Measurements from ENCODE around the gene ARHGEF9. TPM values are rescaled to one million over a fixed set of nuclear protein-coding genes. Genes with fewer than 3 reads are reported as not detected.

ARHGEF9 gene
- total RNA-seq, 1 donor from 2014 or later, result 37.0 TPM

GRCh38 chrX:63680423-63680822, 104.6 kb downstream of the ARHGEF9 start:
- Mint-ChIP-seq H3K27me3 (no peaks in the 10 kb centered on the region), H3K4me3 (no peak overlapping the region), H3K36me3 (peaks cover 10% of the 10 kb centered on the region), H3K27ac (no peak overlapping the region), H3K9me3 (peaks cover 6% of the 10 kb centered on the region), H3K4me1 (ENCODE audit: unreplicated experiment) (no peaks in the 10 kb centered on the region)
- TF ChIP-seq, protein P1, sequence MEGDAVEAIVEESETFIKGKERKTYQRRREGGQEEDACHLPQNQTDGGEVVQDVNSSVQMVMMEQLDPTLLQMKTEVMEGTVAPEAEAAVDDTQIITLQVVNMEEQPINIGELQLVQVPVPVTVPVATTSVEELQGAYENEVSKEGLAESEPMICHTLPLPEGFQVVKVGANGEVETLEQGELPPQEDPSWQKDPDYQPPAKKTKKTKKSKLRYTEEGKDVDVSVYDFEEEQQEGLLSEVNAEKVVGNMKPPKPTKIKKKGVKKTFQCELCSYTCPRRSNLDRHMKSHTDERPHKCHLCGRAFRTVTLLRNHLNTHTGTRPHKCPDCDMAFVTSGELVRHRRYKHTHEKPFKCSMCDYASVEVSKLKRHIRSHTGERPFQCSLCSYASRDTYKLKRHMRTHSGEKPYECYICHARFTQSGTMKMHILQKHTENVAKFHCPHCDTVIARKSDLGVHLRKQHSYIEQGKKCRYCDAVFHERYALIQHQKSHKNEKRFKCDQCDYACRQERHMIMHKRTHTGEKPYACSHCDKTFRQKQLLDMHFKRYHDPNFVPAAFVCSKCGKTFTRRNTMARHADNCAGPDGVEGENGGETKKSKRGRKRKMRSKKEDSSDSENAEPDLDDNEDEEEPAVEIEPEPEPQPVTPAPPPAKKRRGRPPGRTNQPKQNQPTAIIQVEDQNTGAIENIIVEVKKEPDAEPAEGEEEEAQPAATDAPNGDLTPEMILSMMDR (conservative IDR thresholded peaks at IDR 0.05), result no peak
- no peak for DNase-seq (ENCODE audit: extremely low spot score, unreplicated experiment)

GRCh38 chrX:63679432-63679831, 105.6 kb downstream of the ARHGEF9 start:
- peaks cover 6% of the 10 kb centered on the region for H3K9me3 Mint-ChIP-seq
- no peaks in the 10 kb centered on the region for H3K27me3 Mint-ChIP-seq
- TF ChIP-seq, protein P1 (conservative IDR thresholded peaks at IDR 0.05), result no peak
- no peak overlapping the region for H3K27ac Mint-ChIP-seq
- DNase-seq (ENCODE audit: extremely low spot score, unreplicated experiment), result no peak
- no peak overlapping the region for H3K4me3 Mint-ChIP-seq
- H3K4me1 Mint-ChIP-seq (ENCODE audit: unreplicated experiment), result no peaks in the 10 kb centered on the region
- peaks cover 6% of the 10 kb centered on the region for H3K36me3 Mint-ChIP-seq

DNA sequence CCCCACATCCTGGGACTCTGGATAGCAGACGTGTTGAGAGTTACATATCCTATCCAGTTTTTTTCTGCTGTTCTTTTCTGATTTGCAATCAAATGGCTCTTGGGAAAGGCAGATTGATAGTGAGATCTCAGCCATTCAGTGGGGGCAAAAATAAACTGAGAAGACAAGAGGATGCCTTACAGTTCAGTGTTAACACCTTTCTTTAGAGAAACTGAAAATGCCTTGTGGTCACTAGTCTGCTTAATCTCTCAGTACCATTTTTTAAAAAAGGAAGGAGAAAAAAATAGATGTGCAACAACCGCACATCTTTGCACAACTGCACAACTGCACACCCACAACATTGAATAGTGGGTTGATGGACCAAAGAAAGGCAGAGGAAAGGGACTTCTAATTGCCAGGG, 109.3 kb downstream of the ARHGEF9 start:
- peaks cover 11% of the 10 kb centered on the region for H3K36me3 Mint-ChIP-seq
- H3K4me3 Mint-ChIP-seq, result no peak overlapping the region
- no peak for DNase-seq (ENCODE audit: extremely low spot score, unreplicated experiment)
- TF ChIP-seq, protein P1 (conservative IDR thresholded peaks at IDR 0.05), result no peak
- H3K4me1 Mint-ChIP-seq (ENCODE audit: unreplicated experiment), result no peaks in the 10 kb centered on the region
- H3K27me3 Mint-ChIP-seq, result no peaks in the 10 kb centered on the region
- H3K9me3 Mint-ChIP-seq, result no peaks in the 10 kb centered on the region
- H3K27ac Mint-ChIP-seq, result no peak overlapping the region

GRCh38 chrX:63673896-63674295, 111.1 kb downstream of the ARHGEF9 start:
- Mint-ChIP-seq H3K27me3 (no peaks in the 10 kb centered on the region), H3K4me1 (ENCODE audit: unreplicated experiment) (no peaks in the 10 kb centered on the region), H3K36me3 (peaks cover 11% of the 10 kb centered on the region), H3K4me3 (no peak overlapping the region), H3K27ac (no peak overlapping the region), H3K9me3 (no peaks in the 10 kb centered on the region)
- no peak for DNase-seq (ENCODE audit: extremely low spot score, unreplicated experiment)
- TF ChIP-seq, protein P1 (conservative IDR thresholded peaks at IDR 0.05), result no peak

DNA sequence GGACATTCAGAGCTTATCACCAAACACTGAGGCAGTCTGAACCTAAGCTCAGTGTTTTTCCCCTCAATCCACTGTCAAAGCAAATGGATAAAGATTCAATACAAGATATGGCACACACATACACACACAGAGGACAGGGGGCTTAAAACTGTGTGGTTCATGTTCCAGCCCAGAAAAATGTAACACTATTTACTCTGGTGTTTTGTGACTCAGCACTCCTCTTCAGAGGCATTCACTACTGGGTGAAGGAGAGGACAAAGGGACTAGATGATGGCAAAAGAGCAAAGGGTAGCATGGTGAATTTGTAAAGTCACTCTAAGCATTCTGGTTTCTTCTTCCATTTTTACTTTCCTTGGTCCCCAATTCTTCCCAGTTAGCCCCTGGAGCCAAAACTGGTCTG, 120.3 kb downstream of the ARHGEF9 start:
- no peak overlapping the region for H3K27ac Mint-ChIP-seq
- no peaks in the 10 kb centered on the region for H3K27me3 Mint-ChIP-seq
- DNase-seq (ENCODE audit: extremely low spot score, unreplicated experiment), result no peak
- H3K4me3 Mint-ChIP-seq, result no peak overlapping the region
- no peaks in the 10 kb centered on the region for H3K4me1 Mint-ChIP-seq (ENCODE audit: unreplicated experiment)
- TF ChIP-seq, protein P1 (conservative IDR thresholded peaks at IDR 0.05), result no peak
- H3K9me3 Mint-ChIP-seq, result no peaks in the 10 kb centered on the region
- no peaks in the 10 kb centered on the region for H3K36me3 Mint-ChIP-seq

DNA sequence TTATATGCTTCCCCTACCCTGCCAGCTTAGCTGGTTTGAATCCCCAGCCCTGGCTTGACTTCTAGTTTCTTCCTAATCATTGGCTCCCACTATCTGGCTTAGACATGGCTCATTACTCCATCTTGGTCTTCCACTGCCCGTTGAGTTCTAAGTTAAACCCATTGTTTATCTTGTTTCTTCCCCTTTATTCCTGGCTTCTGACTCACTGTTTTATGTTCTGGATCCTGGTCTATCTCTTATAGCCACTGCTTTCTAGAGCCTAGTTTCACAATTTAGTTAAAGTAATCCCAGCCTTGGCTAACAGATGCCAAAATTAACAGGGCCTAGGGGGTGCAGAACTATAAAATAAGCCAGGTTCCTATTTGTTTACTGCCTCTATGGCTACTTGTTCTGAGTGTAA, 120.9 kb downstream of the ARHGEF9 start:
- no peaks in the 10 kb centered on the region for H3K9me3 Mint-ChIP-seq
- no peaks in the 10 kb centered on the region for H3K27me3 Mint-ChIP-seq
- H3K27ac Mint-ChIP-seq, result no peak overlapping the region
- no peaks in the 10 kb centered on the region for H3K36me3 Mint-ChIP-seq
- no peak for DNase-seq (ENCODE audit: extremely low spot score, unreplicated experiment)
- TF ChIP-seq, protein P1 (conservative IDR thresholded peaks at IDR 0.05), result no peak
- no peak overlapping the region for H3K4me3 Mint-ChIP-seq
- no peaks in the 10 kb centered on the region for H3K4me1 Mint-ChIP-seq (ENCODE audit: unreplicated experiment)

Measured in type B pancreatic cell (in vitro differentiated cells).